WTC11 (cell line): ENCODE results near the gene BARX2. TPM values are rescaled to one million over a fixed set of nuclear protein-coding genes. Genes with fewer than 3 reads are reported as not detected.

Source experiments
- ATAC-seq: fragments of 200-7000 bp; cut with Tn5 transposase; 2 replicates; pipeline ENCODE4 v1.10.0; 2021; ENCODE audit warnings: mild to moderate bottlenecking, moderate library complexity
- CTCF ChIA-PET: fragments of 300-600 bp; sonication (Branson Sonifier 250); formaldehyde crosslinking; loops from one replicate; lab custom pipeline; 2021; ENCODE audit warnings: antibody characterized with exemption; lab: Charles Lee
- POLR2A ChIA-PET: fragments of 350-600 bp; sonication (Branson Sonifier 250); formaldehyde crosslinking; loops from one replicate; lab custom pipeline; 2021; ENCODE audit warnings: antibody characterized with exemption; lab: Charles Lee
- DNase-seq: peaks from one replicate; pipeline ENCODE4 v3.0.0; 2021; ENCODE audit warnings: low spot score
- H3K27ac Mint-ChIP-seq: 2 replicates; pipeline ENCODE4 v1.8.0; 2021; ENCODE audit warnings: mixed read lengths
- H3K27me3 Mint-ChIP-seq: 2 replicates; pipeline ENCODE4 v1.8.0; 2021; ENCODE audit warnings: low read depth, mild to moderate bottlenecking, moderate library complexity, mixed read lengths
- H3K36me3 Mint-ChIP-seq: 2 replicates; pipeline ENCODE4 v1.8.0; 2021; ENCODE audit warnings: mixed read lengths
- H3K4me1 Mint-ChIP-seq: 2 replicates; pipeline ENCODE4 v1.8.0; 2022; ENCODE audit warnings: mixed read lengths
- H3K4me3 Mint-ChIP-seq: 2 replicates; pipeline ENCODE4 v1.8.0; 2021; ENCODE audit warnings: mild to moderate bottlenecking, moderate library complexity, mixed read lengths
- H3K9me3 Mint-ChIP-seq: 2 replicates; pipeline ENCODE4 v1.8.0; 2021; ENCODE audit warnings: mixed read lengths
- ELF4 ChIP-seq: sonication (generic); formaldehyde crosslinking; IDR thresholded peaks from 2 replicates; pipeline ENCODE4 v1.8.1; 2022; ENCODE audit warnings: low read depth, mild to moderate bottlenecking, moderate library complexity, missing genetic modification reagents
- FOXK1 ChIP-seq: sonication (generic); formaldehyde crosslinking; IDR thresholded peaks from 2 replicates; pipeline ENCODE4 v1.8.0; 2022; ENCODE audit warnings: mild to moderate bottlenecking, moderate library complexity, missing genetic modification reagents
- HMGA2 ChIP-seq: fragments of 250-450 bp; sonication (Bioruptor Pico); IDR thresholded peaks from 2 replicates; pipeline ENCODE4 v1.4.0; 2021; ENCODE audit warnings: mild to moderate bottlenecking, moderate library complexity
- IRF2 ChIP-seq: sonication (generic); formaldehyde crosslinking; IDR thresholded peaks from 2 replicates; pipeline ENCODE4 v1.8.0; 2022; ENCODE audit warnings: low read depth, missing genetic modification reagents, borderline replicate concordance
- KAT7 ChIP-seq: sonication (generic); formaldehyde crosslinking; IDR thresholded peaks from 2 replicates; pipeline ENCODE4 v1.8.1; 2023; ENCODE audit warnings: missing genetic modification reagents, mild to moderate bottlenecking, borderline replicate concordance
- SMAD3 ChIP-seq: sonication (generic); formaldehyde crosslinking; IDR thresholded peaks from 2 replicates; pipeline ENCODE4 v1.8.0; 2022; ENCODE audit warnings: missing genetic modification reagents, mild to moderate bottlenecking, borderline replicate concordance
- SOX15 ChIP-seq: fragments of 250-450 bp; sonication (Bioruptor Pico); IDR thresholded peaks from 2 replicates; pipeline ENCODE4 v1.9.0; 2021; ENCODE audit warnings: mild to moderate bottlenecking
- TEAD1 ChIP-seq: sonication (generic); formaldehyde crosslinking; IDR thresholded peaks from 2 replicates; pipeline ENCODE4 v1.8.0; 2022; ENCODE audit warnings: mild to moderate bottlenecking, missing genetic modification reagents
- ZBTB21 ChIP-seq: sonication (generic); formaldehyde crosslinking; IDR thresholded peaks from 2 replicates; pipeline ENCODE4 v1.8.1; 2023; ENCODE audit warnings: mild to moderate bottlenecking, missing genetic modification reagents, borderline replicate concordance
- ZNF138 ChIP-seq: sonication (generic); formaldehyde crosslinking; conservative IDR thresholded peaks from 2 replicates; pipeline ENCODE4 v1.8.1; 2022; ENCODE audit warnings: mild to moderate bottlenecking, moderate library complexity, missing genetic modification reagents
- total RNA-seq: library from RNA; stranded (reverse); gene quantifications from 3 replicates; pipeline ENCODE4 v1.2.3, GENCODE V29; 2021
- TF ChIP-seq, protein P1 (sequence below): sonication (generic); formaldehyde crosslinking; IDR thresholded peaks from 2 replicates; pipeline ENCODE4 v1.8.1; 2023; ENCODE audit warnings: mild to moderate bottlenecking, missing genetic modification reagents, moderate library complexity
- TF ChIP-seq, protein P2 (sequence below): sonication (generic); formaldehyde crosslinking; IDR thresholded peaks from 2 replicates; pipeline ENCODE4 v1.8.1; 2023; ENCODE audit warnings: mild to moderate bottlenecking, missing genetic modification reagents, moderate library complexity
- TF ChIP-seq, protein P3 (sequence below): sonication (generic); formaldehyde crosslinking; IDR thresholded peaks from 2 replicates; pipeline ENCODE4 v1.8.1; 2022; ENCODE audit warnings: missing genetic modification reagents, borderline replicate concordance
- TF ChIP-seq, protein P4 (sequence below): sonication (generic); formaldehyde crosslinking; IDR thresholded peaks from 2 replicates; pipeline ENCODE4 v1.8.1; 2022; ENCODE audit warnings: low read depth, mild to moderate bottlenecking, moderate library complexity, missing genetic modification reagents, borderline replicate concordance
- TF ChIP-seq, protein P5 (sequence below): sonication (generic); formaldehyde crosslinking; IDR thresholded peaks from 2 replicates; pipeline ENCODE4 v1.8.0; 2023; ENCODE audit warnings: missing genetic modification reagents, mild to moderate bottlenecking, borderline replicate concordance
- TF ChIP-seq, protein P6 (sequence below): sonication (generic); formaldehyde crosslinking; conservative IDR thresholded peaks from 2 replicates; pipeline ENCODE4 v1.8.1; 2022; ENCODE audit warnings: mild to moderate bottlenecking, missing genetic modification reagents
- TF ChIP-seq, protein P7 (sequence below): sonication (generic); formaldehyde crosslinking; conservative IDR thresholded peaks from 2 replicates; pipeline ENCODE4 v1.8.1; 2023; ENCODE audit warnings: mild to moderate bottlenecking, low read depth, missing genetic modification reagents, moderate library complexity

BARX2 gene
- total RNA-seq, 1 experiment from 2014 or later: not detected

DNA sequence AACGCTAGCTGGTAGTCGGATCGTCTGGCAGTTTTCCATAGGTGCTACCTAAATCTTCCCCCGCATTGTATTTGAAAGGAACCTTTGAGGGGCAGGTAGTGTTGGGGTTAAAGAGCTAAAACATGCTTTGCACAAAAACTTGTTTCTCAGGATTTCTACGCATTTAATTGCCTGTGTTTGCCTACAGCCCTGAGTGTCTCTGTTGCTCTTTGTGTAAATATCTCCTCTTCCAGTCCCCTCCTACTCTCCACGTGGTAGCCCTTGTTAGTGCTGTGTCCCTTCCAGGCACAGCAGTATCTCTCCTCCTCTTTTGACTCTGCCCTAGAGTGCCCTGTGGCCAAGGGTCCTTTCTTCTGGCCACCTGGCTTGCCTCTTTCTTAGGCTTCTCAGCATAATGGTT, 81.7 kb downstream of the BARX2 start (continued):
- TF ChIP-seq, protein P1, sequence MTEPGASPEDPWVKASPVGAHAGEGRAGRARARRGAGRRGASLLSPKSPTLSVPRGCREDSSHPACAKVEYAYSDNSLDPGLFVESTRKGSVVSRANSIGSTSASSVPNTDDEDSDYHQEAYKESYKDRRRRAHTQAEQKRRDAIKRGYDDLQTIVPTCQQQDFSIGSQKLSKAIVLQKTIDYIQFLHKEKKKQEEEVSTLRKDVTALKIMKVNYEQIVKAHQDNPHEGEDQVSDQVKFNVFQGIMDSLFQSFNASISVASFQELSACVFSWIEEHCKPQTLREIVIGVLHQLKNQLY (CRISPR knock-in tag): no peak
- TF ChIP-seq, protein P2, sequence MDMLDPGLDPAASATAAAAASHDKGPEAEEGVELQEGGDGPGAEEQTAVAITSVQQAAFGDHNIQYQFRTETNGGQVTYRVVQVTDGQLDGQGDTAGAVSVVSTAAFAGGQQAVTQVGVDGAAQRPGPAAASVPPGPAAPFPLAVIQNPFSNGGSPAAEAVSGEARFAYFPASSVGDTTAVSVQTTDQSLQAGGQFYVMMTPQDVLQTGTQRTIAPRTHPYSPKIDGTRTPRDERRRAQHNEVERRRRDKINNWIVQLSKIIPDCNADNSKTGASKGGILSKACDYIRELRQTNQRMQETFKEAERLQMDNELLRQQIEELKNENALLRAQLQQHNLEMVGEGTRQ (CRISPR knock-in tag): no peak
- TF ChIP-seq, protein P3, sequence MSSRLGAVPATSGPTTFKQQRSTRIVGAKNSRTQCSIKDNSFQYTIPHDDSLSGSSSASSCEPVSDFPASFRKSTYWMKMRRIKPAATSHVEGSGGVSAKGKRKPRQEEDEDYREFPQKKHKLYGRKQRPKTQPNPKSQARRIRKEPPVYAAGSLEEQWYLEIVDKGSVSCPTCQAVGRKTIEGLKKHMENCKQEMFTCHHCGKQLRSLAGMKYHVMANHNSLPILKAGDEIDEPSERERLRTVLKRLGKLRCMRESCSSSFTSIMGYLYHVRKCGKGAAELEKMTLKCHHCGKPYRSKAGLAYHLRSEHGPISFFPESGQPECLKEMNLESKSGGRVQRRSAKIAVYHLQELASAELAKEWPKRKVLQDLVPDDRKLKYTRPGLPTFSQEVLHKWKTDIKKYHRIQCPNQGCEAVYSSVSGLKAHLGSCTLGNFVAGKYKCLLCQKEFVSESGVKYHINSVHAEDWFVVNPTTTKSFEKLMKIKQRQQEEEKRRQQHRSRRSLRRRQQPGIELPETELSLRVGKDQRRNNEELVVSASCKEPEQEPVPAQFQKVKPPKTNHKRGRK (CRISPR knock-in tag): no peak

DNA sequence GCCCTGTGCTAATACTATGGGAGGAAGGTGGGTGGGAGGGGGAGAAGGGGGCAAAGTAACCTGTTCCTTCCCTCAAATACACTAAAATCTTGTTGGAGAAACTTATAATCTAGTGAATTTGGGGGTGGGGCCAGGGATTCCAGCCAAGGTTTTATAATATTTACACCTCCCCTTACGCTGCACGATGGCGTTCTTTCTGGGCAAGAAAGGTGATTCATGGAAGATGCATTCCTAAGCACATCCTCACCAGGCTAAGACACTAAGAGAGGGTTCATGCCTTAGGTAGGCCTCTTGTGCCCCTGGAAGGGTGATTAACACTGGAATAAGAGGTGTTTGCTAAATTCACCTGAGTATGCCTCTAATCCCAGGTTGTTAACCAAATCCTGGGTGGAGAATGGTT, 82.6 kb downstream of the BARX2 start:
- H3K9me3 Mint-ChIP-seq: peaks cover 13% of the 10 kb centered on the region
- H3K36me3 Mint-ChIP-seq: no peaks in the 10 kb centered on the region
- H3K27me3 Mint-ChIP-seq: peaks cover 8% of the 10 kb centered on the region; the same call in 1 of the 2 replicates
- no peak overlapping the region for H3K27ac Mint-ChIP-seq
- CTCF ChIA-PET: no interaction called here
- no peak overlapping the region for H3K4me3 Mint-ChIP-seq
- TF ChIP-seq TEAD1 (CRISPR knock-in tag) (no peak), SOX15 (CRISPR knock-in tag) (no peak)
- TF ChIP-seq, protein P4, sequence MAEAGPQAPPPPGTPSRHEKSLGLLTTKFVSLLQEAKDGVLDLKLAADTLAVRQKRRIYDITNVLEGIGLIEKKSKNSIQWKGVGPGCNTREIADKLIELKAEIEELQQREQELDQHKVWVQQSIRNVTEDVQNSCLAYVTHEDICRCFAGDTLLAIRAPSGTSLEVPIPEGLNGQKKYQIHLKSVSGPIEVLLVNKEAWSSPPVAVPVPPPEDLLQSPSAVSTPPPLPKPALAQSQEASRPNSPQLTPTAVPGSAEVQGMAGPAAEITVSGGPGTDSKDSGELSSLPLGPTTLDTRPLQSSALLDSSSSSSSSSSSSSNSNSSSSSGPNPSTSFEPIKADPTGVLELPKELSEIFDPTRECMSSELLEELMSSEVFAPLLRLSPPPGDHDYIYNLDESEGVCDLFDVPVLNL (CRISPR knock-in tag): no peak
- DNase-seq (no peak), ATAC-seq (no peak)
- peaks cover 36% of the 10 kb centered on the region for H3K4me1 Mint-ChIP-seq
- POLR2A ChIA-PET: no interaction called here

DNA sequence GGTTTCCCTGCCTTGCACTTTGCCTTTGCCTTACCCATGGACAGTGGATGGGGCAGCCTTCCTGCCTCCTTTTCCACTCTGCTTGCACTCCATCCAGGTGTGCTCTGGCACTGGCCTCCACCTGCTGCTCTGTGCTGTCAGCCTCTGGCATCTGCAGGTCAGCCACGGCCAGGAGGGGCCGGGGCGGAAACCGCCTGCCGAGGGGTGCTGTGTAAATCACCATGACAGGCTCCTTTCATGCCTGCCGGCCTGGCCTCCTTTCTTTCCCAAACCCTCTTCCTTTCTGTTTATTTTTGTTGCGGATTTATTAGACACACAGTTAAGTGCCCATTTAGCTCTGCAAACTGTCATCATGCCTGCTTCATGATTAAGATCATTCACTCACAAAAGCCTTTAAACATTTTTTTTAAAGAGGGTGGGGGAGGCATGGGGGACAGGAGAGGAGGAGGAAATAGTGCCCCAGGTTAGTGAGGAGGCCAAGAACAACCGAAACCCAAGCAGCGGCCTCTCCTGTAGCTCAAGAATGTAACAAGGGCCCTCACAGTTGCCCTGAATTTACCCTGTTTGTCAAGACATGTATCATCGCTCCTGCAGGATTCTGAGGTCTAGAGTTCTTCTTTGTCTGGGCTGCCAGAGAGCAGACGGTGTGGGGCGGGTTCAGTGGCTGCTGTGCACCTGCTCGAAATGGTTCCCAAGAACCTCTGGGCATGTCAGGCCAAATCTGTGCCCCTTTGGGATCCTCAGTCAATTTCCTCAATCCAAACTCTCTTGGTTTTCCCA, 83.3 kb downstream of the BARX2 start:
- H3K4me1 Mint-ChIP-seq: peaks cover 30% of the 10 kb centered on the region
- no peak for DNase-seq
- CTCF ChIA-PET: no interaction called here
- H3K27ac Mint-ChIP-seq: no peak overlapping the region
- H3K9me3 Mint-ChIP-seq: peaks cover 17% of the 10 kb centered on the region
- POLR2A ChIA-PET: no interaction called here
- TF ChIP-seq ZNF138 (CRISPR knock-in tag) (no peak), HMGA2 (CRISPR knock-in tag) (no peak), TEAD1 (CRISPR knock-in tag) (no peak), SMAD3 (CRISPR knock-in tag) (no peak), ELF4 (CRISPR knock-in tag) (no peak), FOXK1 (CRISPR knock-in tag) (no peak), ZBTB21 (no peak), IRF2 (no peak), KAT7 (CRISPR knock-in tag) (no peak)
- TF ChIP-seq, protein P5, sequence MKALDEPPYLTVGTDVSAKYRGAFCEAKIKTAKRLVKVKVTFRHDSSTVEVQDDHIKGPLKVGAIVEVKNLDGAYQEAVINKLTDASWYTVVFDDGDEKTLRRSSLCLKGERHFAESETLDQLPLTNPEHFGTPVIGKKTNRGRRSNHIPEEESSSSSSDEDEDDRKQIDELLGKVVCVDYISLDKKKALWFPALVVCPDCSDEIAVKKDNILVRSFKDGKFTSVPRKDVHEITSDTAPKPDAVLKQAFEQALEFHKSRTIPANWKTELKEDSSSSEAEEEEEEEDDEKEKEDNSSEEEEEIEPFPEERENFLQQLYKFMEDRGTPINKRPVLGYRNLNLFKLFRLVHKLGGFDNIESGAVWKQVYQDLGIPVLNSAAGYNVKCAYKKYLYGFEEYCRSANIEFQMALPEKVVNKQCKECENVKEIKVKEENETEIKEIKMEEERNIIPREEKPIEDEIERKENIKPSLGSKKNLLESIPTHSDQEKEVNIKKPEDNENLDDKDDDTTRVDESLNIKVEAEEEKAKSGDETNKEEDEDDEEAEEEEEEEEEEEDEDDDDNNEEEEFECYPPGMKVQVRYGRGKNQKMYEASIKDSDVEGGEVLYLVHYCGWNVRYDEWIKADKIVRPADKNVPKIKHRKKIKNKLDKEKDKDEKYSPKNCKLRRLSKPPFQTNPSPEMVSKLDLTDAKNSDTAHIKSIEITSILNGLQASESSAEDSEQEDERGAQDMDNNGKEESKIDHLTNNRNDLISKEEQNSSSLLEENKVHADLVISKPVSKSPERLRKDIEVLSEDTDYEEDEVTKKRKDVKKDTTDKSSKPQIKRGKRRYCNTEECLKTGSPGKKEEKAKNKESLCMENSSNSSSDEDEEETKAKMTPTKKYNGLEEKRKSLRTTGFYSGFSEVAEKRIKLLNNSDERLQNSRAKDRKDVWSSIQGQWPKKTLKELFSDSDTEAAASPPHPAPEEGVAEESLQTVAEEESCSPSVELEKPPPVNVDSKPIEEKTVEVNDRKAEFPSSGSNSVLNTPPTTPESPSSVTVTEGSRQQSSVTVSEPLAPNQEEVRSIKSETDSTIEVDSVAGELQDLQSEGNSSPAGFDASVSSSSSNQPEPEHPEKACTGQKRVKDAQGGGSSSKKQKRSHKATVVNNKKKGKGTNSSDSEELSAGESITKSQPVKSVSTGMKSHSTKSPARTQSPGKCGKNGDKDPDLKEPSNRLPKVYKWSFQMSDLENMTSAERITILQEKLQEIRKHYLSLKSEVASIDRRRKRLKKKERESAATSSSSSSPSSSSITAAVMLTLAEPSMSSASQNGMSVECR (CRISPR knock-in tag): no peak
- TF ChIP-seq, protein P6, sequence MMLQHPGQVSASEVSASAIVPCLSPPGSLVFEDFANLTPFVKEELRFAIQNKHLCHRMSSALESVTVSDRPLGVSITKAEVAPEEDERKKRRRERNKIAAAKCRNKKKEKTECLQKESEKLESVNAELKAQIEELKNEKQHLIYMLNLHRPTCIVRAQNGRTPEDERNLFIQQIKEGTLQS: no peak
- TF ChIP-seq, protein P7, sequence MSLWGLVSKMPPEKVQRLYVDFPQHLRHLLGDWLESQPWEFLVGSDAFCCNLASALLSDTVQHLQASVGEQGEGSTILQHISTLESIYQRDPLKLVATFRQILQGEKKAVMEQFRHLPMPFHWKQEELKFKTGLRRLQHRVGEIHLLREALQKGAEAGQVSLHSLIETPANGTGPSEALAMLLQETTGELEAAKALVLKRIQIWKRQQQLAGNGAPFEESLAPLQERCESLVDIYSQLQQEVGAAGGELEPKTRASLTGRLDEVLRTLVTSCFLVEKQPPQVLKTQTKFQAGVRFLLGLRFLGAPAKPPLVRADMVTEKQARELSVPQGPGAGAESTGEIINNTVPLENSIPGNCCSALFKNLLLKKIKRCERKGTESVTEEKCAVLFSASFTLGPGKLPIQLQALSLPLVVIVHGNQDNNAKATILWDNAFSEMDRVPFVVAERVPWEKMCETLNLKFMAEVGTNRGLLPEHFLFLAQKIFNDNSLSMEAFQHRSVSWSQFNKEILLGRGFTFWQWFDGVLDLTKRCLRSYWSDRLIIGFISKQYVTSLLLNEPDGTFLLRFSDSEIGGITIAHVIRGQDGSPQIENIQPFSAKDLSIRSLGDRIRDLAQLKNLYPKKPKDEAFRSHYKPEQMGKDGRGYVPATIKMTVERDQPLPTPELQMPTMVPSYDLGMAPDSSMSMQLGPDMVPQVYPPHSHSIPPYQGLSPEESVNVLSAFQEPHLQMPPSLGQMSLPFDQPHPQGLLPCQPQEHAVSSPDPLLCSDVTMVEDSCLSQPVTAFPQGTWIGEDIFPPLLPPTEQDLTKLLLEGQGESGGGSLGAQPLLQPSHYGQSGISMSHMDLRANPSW: no peak
- TF ChIP-seq, protein P4 (CRISPR knock-in tag): no peak
- peaks cover 8% of the 10 kb centered on the region; the same call in 1 of the 2 replicates for H3K27me3 Mint-ChIP-seq
- ATAC-seq: no peak
- no peaks in the 10 kb centered on the region for H3K36me3 Mint-ChIP-seq
- no peak overlapping the region for H3K4me3 Mint-ChIP-seq
